HL-60 (cell line): ENCODE measurements around the gene CLRN3.

Experiments
- DNase-seq, 2 experiments: peaks; one replicate each; pipeline ENCODE4 v3.0.0-alpha.2; 2010 to 2020; ENCODE audit warnings: low read depth in 1 of 2, low spot score in 1 of 2
- H3K27ac ChIP-seq: fragments of 250-450 bp; sonication (Bioruptor Pico); replicated peaks from 2 replicates; pipeline ENCODE4 v1.5.1; 2020; ENCODE audit warnings: mild to moderate bottlenecking, moderate library complexity
- H3K27me3 ChIP-seq: fragments of 250-450 bp; sonication (Bioruptor Pico); 2 replicates; pipeline ENCODE4 v1.5.1; 2021; ENCODE audit warnings: mild to moderate bottlenecking, moderate library complexity; ENCODE audit not compliant: insufficient read depth, poor library complexity, severe bottlenecking
- H3K4me3 ChIP-seq: replicated peaks from 2 replicates; pipeline ENCODE4 v1.5.1; 2011; ENCODE audit warnings: mild to moderate bottlenecking, control low read depth, low read length; ENCODE audit not compliant: insufficient read depth
- GABPA ChIP-seq: IDR thresholded peaks from 2 replicates; pipeline ENCODE4 v1.6.1; 2012; ENCODE audit warnings: low read depth
- POLR2AphosphoS5 ChIP-seq: IDR thresholded peaks from 2 replicates; pipeline ENCODE4 v1.6.1; 2012; ENCODE audit warnings: low read depth
- SPI1 ChIP-seq: IDR thresholded peaks from 2 replicates; pipeline ENCODE4 v1.6.1; 2012; ENCODE audit warnings: low read depth, mild to moderate bottlenecking, borderline replicate concordance
- TF ChIP-seq, protein P1 (sequence below): IDR thresholded peaks from one replicate; pipeline ENCODE4 v1.5.1; 2011; ENCODE audit warnings: low read length, control low read depth, inconsistent platforms; ENCODE audit not compliant: insufficient read depth
- TF ChIP-seq, protein P2 (sequence below): IDR thresholded peaks from 2 replicates; pipeline ENCODE4 v1.6.1; 2012; ENCODE audit warnings: low read depth; ENCODE audit not compliant: insufficient replicate concordance

Gene CLRN3

DNA sequence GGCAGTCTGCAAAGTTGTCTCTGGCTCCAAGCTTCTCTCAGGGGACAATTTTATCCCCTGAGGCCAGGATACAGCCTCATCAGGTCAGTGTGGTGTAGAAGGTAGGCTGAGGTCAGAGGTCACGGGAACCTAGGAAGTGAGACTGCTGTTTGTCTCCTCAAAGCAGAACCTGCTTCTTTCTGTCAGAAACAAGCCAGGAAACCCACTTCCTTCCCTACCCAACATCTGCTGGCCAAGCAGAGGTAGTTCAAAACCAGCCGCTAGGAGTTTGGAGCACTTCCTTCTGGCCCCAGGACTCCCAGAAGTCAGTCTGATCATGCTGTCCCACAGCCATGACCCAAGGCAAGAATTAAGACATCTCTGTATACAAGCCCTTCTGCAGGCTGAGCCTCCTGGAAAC, 12.2 kb downstream of the CLRN3 start:
- TF ChIP-seq SPI1: peak; percentile 89
- peak; percentile 42; the same call in 1 of the 2 replicates for TF ChIP-seq POLR2AphosphoS5
- TF ChIP-seq, protein P1, sequence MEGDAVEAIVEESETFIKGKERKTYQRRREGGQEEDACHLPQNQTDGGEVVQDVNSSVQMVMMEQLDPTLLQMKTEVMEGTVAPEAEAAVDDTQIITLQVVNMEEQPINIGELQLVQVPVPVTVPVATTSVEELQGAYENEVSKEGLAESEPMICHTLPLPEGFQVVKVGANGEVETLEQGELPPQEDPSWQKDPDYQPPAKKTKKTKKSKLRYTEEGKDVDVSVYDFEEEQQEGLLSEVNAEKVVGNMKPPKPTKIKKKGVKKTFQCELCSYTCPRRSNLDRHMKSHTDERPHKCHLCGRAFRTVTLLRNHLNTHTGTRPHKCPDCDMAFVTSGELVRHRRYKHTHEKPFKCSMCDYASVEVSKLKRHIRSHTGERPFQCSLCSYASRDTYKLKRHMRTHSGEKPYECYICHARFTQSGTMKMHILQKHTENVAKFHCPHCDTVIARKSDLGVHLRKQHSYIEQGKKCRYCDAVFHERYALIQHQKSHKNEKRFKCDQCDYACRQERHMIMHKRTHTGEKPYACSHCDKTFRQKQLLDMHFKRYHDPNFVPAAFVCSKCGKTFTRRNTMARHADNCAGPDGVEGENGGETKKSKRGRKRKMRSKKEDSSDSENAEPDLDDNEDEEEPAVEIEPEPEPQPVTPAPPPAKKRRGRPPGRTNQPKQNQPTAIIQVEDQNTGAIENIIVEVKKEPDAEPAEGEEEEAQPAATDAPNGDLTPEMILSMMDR: no peak
- no peak for TF ChIP-seq GABPA
- H3K27me3 ChIP-seq: no peaks in the 10 kb centered on the region
- no peak overlapping the region for H3K4me3 ChIP-seq
- DNase-seq: peak; percentile 81 to 85
- H3K27ac ChIP-seq: peak overlapping the region; percentile 66

DNA sequence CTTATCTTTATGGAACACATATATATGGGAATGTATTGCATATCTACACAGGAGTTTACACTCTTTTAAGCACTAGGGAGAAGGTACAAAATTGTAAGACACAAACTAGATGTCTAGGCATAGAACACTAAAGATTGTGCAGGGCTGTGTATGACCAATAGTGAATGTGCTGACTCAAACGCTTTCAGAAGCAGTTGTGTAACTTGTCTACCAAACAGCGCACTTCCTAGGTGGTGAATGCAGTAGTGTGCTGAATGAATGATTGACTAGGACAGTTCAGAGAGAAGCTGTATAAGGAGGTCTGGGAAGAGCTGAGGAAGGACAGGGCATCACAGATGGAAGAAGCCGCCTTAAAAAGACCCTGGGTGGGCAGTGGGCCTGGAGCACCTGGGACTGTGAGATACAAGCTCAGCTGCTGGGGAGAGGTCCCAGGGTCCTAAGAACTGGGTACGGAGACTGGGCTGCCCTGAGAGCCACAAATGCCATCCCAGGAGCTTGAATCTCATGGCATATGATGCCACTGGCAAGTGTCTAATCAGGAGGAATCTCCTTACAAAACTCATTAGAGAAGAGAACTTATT, 14.2 kb downstream of the CLRN3 start:
- Histone ChIP-seq H3K27me3 (no peaks in the 10 kb centered on the region), H3K4me3 (no peak overlapping the region), H3K27ac (no peak overlapping the region)
- TF ChIP-seq SPI1 (no peak), GABPA (no peak), POLR2AphosphoS5 (no peak)
- TF ChIP-seq, protein P1: no peak
- TF ChIP-seq, protein P2, sequence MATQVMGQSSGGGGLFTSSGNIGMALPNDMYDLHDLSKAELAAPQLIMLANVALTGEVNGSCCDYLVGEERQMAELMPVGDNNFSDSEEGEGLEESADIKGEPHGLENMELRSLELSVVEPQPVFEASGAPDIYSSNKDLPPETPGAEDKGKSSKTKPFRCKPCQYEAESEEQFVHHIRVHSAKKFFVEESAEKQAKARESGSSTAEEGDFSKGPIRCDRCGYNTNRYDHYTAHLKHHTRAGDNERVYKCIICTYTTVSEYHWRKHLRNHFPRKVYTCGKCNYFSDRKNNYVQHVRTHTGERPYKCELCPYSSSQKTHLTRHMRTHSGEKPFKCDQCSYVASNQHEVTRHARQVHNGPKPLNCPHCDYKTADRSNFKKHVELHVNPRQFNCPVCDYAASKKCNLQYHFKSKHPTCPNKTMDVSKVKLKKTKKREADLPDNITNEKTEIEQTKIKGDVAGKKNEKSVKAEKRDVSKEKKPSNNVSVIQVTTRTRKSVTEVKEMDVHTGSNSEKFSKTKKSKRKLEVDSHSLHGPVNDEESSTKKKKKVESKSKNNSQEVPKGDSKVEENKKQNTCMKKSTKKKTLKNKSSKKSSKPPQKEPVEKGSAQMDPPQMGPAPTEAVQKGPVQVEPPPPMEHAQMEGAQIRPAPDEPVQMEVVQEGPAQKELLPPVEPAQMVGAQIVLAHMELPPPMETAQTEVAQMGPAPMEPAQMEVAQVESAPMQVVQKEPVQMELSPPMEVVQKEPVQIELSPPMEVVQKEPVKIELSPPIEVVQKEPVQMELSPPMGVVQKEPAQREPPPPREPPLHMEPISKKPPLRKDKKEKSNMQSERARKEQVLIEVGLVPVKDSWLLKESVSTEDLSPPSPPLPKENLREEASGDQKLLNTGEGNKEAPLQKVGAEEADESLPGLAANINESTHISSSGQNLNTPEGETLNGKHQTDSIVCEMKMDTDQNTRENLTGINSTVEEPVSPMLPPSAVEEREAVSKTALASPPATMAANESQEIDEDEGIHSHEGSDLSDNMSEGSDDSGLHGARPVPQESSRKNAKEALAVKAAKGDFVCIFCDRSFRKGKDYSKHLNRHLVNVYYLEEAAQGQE: no peak
- DNase-seq: no peak

DNA sequence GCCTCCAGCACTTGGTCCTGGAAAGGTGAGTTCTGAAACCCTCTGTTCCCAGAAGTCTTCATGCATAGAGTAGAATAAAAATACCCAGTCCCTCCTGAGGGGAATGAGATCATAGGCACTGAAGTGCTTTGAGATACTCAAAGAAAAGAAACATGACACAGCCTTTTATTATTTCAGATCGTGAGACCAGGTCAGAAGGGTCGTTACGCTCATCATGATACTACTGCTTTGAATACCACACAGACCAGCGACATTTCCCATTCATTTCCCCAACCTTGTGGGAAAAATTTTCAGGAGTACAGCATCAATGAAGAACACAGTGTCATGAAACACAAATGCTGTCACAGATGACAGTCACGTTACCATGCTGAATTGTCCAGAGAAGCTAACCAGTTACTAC, 15.0 kb downstream of the CLRN3 start:
- no peak for DNase-seq
- H3K4me3 ChIP-seq: no peak overlapping the region
- H3K27ac ChIP-seq: no peak overlapping the region
- no peaks in the 10 kb centered on the region for H3K27me3 ChIP-seq
- TF ChIP-seq, protein P1: no peak
- no peak for TF ChIP-seq SPI1
- TF ChIP-seq, protein P2: no peak
- no peak for TF ChIP-seq GABPA
- no peak for TF ChIP-seq POLR2AphosphoS5

DNA sequence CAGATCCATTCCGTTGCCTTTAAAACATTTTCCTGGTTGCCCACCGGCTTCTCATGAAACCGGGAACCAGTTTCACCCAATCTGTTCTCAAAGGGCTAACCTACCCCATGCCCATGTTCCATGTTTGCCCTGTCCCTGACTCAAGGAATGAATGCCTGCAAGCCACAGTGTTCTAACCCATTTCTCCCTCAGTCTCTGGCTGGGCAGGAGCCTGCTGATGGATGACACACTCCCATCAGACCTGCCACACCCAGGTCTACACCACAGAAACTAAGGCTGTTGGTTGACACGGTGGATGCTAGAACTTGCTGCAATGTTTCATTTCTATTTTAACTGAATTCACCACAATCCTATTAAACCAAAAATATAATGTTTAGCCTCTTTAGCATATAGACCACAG, 15.6 kb downstream of the CLRN3 start:
- Histone ChIP-seq H3K27ac (no peak overlapping the region), H3K4me3 (no peak overlapping the region), H3K27me3 (no peaks in the 10 kb centered on the region)
- no peak for TF ChIP-seq POLR2AphosphoS5
- TF ChIP-seq, protein P2: no peak
- TF ChIP-seq SPI1: no peak
- no peak for TF ChIP-seq GABPA
- TF ChIP-seq, protein P1: no peak
- DNase-seq: no peak
